HCT116 (cell line): Measurements from ENCODE around the gene FEM1B.

Source experiments
- EZH2 ChIP-seq: fragments of 200-600 bp; sonication (generic); IDR thresholded peaks from 2 replicates; pipeline ENCODE4 v1.6.1; 2017; ENCODE audit warnings: antibody characterized with exemption, mixed run types
- EZH2phosphoT487 ChIP-seq: fragments of 200-600 bp; IDR thresholded peaks from 2 replicates; pipeline ENCODE4 v1.6.1; 2018; ENCODE audit warnings: antibody characterized with exemption, borderline replicate concordance
- POLR2A ChIP-seq: IDR thresholded peaks from 2 replicates; pipeline ENCODE4 v1.7.0; 2011; ENCODE audit warnings: borderline replicate concordance; ENCODE audit not compliant: insufficient read depth, insufficient read length; ENCODE audit errors: extremely low read depth
- SRF ChIP-seq: IDR thresholded peaks from 2 replicates; pipeline ENCODE4 v1.6.1; 2012; ENCODE audit warnings: low read depth
- TCF7L2 ChIP-seq: IDR thresholded peaks from 2 replicates; pipeline ENCODE4 v1.7.0; 2011; ENCODE audit warnings: borderline replicate concordance, inconsistent platforms; ENCODE audit not compliant: insufficient read depth, insufficient read length; ENCODE audit errors: extremely low read depth
- TF ChIP-seq, protein P1 (sequence below), 3 experiments: fragments of 200-600 bp in 1 of 3; sonication (generic) in 1 of 3; IDR thresholded peaks in 2 of 3; conservative IDR thresholded peaks in 1 of 3; 2 replicates each; pipeline ENCODE4 v1.5.1; 2012 to 2017; ENCODE audit warnings: low read depth in 2 of 3, low read length in 2 of 3, antibody characterized with exemption in 1 of 3, borderline replicate concordance in 1 of 3, control low read depth in 1 of 3, mild to moderate bottlenecking in 1 of 3, mixed read lengths in 1 of 3, mixed run types in 1 of 3, moderate library complexity in 1 of 3; ENCODE audit not compliant: insufficient read depth in 1 of 3
- TF ChIP-seq, protein P2 (sequence below): IDR thresholded peaks from 2 replicates; pipeline ENCODE4 v1.6.1; 2012

DNA sequence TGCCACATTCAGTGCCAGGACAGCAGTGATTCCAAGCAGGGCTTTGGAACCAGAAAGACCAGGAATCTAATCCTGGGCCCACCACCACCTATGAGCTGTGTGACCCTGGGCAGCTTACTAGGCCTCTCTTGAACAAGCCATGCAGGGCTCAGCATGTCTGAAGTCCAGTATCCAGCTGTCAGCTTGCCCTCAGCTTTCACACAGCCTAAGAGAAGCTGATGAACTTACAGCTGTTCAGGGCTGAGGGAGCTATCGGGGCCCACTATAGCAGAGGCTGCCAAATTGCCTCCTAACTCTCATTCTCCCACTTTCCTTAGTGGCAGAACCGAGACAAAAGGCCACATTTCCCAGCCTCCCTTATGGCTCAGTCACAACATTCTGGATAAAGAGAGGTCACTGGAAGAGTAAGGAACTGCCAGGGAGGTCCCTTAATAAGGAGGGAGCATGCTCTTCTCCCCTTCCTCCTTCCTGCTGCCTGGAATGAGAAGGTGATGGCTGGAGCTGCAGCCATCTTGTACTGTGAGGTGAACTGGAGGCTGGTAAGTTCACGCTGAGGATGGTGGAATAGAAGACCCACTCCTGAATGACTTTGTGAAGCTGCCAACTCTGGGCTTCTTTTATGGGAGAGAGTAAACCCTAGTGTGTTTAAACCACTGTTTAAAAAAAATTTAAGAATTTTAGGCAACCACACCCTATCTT, 34.5 kb downstream of the FEM1B start:
- TF ChIP-seq EZH2phosphoT487 = no peak
- TF ChIP-seq, protein P1, sequence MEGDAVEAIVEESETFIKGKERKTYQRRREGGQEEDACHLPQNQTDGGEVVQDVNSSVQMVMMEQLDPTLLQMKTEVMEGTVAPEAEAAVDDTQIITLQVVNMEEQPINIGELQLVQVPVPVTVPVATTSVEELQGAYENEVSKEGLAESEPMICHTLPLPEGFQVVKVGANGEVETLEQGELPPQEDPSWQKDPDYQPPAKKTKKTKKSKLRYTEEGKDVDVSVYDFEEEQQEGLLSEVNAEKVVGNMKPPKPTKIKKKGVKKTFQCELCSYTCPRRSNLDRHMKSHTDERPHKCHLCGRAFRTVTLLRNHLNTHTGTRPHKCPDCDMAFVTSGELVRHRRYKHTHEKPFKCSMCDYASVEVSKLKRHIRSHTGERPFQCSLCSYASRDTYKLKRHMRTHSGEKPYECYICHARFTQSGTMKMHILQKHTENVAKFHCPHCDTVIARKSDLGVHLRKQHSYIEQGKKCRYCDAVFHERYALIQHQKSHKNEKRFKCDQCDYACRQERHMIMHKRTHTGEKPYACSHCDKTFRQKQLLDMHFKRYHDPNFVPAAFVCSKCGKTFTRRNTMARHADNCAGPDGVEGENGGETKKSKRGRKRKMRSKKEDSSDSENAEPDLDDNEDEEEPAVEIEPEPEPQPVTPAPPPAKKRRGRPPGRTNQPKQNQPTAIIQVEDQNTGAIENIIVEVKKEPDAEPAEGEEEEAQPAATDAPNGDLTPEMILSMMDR (IDR thresholded peaks at IDR 0.05 in 2 of 3, conservative IDR thresholded peaks at IDR 0.05 in 1 of 3; ENCODE audit: borderline replicate concordance in 1 of 3, insufficient read depth in 1 of 3, low read depth in 2 of 3, low read length in 2 of 3) = no peak
- TF ChIP-seq TCF7L2 = no peak
- TF ChIP-seq POLR2A = no peak
- TF ChIP-seq EZH2 = no peak
- TF ChIP-seq SRF = no peak
- TF ChIP-seq, protein P2, sequence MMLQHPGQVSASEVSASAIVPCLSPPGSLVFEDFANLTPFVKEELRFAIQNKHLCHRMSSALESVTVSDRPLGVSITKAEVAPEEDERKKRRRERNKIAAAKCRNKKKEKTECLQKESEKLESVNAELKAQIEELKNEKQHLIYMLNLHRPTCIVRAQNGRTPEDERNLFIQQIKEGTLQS = no peak
